Left lobe of liver (tissue), 1 donor: ENCODE data around the gene CBL. TPM values are rescaled to one million over a fixed set of nuclear protein-coding genes. Genes with fewer than 3 reads are reported as not detected.

ENCODE experiments used
- total RNA-seq: library from RNA; stranded (reverse); gene quantifications from one replicate; pipeline ENCODE4 v1.2.1, GENCODE V29; 2021
- donor health status: DM: no; HTN: yes; CAD: no.

CBL gene
- total RNA-seq, 1 donor from 2014 or later, result 3.2 TPM

Other genes with a start within 250 kb of the CBL start
- gene FOXR1, start 234.6 kb upstream of the CBL start, total RNA-seq, result not detected
- gene CENATAC, start 208.2 kb upstream of the CBL start, total RNA-seq, result 14.7 TPM
- gene RPS25, start 188.0 kb upstream of the CBL start, total RNA-seq, result 307 TPM
- gene TRAPPC4, start 187.6 kb upstream of the CBL start, total RNA-seq, result 18.0 TPM
- gene SLC37A4, start 175.5 kb upstream of the CBL start, total RNA-seq, result 155 TPM
- 205 TPM for gene HYOU1, start 149.1 kb upstream of the CBL start, total RNA-seq
- 8.7 TPM for gene VPS11, start 138.5 kb upstream of the CBL start, total RNA-seq
- gene HMBS, start 121.5 kb upstream of the CBL start, total RNA-seq, result 15.1 TPM
- 34.3 TPM for gene DPAGT1, start 104.5 kb upstream of the CBL start, total RNA-seq
- 9.2 TPM for gene C2CD2L, start 99.0 kb upstream of the CBL start, total RNA-seq
- 8.9 TPM for gene HINFP, start 84.8 kb upstream of the CBL start, total RNA-seq
- 0.48 TPM for gene ABCG4, start 57.3 kb upstream of the CBL start, total RNA-seq
- 13.1 TPM for gene NLRX1, start 37.6 kb upstream of the CBL start, total RNA-seq
- 0.25 TPM for gene NHERF4, start 20.9 kb upstream of the CBL start, total RNA-seq
- gene MCAM, start 110.8 kb downstream of the CBL start, total RNA-seq, result 1.5 TPM
- 15.0 TPM for gene RNF26, start 128.2 kb downstream of the CBL start, total RNA-seq
- 4.7 TPM for gene C1QTNF5, start 134.5 kb downstream of the CBL start, total RNA-seq
- gene MFRP, start 140.4 kb downstream of the CBL start, total RNA-seq, result not detected
- gene USP2, start 175.4 kb downstream of the CBL start, total RNA-seq, result 10.9 TPM
- 0.96 TPM for gene THY1, start 216.8 kb downstream of the CBL start, total RNA-seq